ENCODE results near the gene GTF3C4.
"Not testable (repeated sequence)": the region's sequence is repeated elsewhere in the genome, so short reads cannot be mapped to it uniquely, and the experiment has no call there.

GTF3C4 gene

DNA sequence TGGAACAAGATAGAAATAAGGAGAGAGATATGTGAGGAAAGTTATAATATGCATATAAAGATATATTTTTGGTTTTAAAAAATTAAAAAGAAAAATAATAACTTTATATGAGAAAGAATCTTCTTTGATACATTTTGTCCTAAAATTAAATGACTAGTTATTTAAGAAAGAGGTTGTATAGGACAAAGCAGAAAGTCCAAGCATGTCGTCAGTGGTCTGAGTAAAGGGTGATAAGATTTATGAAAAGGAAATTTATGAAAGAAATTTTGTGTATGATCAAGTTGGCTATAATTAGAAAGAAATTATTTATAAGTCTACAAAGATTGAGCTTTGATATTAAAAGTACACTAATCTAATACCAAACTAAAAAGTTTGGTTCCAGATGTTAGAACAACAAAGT is 32.0 kb downstream of the GTF3C4 start:
- no peak for DNase-seq

DNA sequence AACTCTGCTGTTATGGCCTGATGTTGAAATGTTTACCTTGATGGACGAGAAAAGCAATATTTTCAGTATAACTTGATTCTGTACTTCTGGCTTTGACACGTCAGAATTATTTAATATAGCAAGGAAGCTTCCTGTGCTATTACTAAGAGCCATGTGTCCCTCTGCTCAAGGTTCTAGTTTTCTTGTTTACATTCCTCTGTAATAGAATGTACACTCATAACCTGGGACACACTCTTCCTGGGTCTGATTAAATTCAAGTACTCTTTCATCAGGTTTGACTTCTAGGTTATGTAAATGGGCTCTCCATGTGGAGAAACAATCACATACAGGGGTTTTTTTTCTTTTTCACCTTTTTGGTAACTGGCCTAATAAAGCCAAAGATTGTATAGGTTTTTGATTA is 33.1 kb downstream of the GTF3C4 start:
- DNase-seq: no peak

DNA sequence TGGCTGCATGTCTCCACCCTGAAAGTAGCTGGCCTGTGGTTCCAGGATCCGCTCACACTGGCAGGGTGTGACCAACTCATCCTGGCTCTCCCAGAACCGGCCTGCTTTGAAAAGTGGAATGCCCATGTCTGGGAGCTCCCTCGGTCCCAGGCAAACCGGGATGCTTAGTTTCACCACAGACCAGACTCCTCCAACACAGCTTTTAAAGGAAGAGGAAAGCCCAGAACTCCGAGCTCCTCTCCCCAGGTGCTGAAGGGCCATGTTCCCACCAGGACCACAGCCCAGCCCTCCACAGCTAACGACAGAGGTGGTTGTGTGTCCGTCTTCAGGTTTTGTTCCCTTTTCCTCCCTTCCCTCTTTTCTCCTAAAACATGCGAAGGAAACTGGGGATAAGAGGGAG is 38.0 kb downstream of the GTF3C4 start:
- no peak for DNase-seq

DNA sequence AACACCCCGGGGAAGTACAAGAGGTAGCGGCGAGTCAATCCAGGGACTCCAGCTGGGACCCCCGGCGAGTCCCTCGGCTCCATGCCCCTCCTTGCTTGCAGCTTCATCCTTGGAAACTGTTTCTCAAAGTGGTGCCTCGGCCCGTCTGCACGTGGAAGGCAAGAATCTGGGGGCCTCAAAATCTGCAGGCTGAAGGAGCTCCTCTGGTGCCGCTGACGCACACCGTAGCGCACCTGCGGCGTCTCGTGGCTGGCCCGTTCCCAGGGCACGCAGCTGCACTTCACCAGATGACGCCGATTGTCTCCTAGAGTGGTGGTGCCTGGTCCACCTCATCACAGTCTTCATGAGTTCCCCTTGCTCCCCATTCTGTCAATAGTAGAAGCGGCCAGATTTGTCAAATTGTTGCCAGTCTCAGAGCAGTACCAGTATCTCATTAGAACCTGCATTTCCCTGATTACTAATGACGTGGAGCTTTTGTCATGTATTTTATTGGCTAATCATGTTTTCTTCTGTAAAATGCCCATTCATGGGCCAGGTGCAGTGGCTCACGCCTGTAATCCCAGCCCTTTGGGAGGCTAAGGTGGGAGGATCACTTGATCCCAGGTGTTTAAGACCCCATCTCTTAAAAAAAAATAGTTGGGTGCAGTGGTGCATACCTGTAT is 38.6 kb downstream of the GTF3C4 start:
- DNase-seq: no peak

DNA sequence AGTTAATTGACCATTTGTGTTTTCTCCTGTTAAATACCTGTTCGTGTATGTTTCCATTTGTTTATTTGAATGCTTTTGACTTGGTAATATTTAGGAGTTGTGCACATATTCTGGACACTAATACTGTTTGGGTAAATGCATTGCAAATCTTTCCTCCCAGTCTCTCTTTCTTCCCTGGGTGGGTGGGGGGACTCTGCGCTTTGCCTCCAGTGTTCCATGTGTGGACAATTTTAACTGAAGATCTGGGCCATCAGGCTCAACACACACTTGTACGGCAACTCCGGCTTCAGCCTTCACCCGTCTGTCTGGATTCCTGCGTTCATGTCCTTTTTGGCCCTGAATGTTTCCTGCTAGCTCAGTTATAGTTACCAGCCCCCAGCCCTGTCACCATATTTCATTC is 40.1 kb downstream of the GTF3C4 start:
- no peak for DNase-seq

DNA sequence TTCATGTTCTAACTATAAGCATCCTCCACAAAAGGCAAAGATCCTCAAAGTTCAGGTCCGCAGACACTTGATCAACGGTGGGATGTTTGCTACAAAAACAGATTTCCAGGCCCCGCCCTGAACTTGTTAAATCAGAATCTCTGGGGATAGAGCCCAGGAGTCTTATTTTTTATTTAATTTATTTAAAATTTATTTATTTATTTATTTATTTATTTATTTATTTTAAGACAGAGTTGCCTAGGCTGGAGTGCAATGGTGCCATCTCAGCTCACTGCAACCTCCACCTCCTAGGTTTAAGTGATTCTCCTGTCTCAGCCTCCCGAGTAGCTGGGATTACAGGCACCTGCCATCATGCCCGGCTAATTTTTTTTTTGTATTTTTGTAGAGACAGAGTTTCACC is 40.9 kb downstream of the GTF3C4 start:
- not testable (repeated sequence) for DNase-seq

DNA sequence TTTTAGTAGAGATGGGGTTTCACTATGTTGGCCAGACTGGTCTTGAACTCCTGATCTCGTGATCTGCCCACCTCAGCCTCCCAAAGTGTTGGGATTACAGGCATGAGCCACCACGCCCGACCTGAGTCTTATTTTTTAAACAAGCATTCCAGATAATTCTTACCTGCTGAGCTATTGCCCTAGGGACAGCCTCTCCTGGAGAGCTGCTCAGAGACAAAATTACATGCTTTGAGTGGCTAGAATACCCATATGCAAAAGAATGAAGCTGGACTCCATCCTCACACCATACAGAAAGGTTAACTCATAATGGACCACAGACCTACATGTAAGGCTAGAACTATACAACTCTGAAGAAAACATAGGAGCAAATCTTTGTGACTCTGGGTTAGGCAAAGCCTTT is 41.6 kb downstream of the GTF3C4 start:
- no peak for DNase-seq

DNA sequence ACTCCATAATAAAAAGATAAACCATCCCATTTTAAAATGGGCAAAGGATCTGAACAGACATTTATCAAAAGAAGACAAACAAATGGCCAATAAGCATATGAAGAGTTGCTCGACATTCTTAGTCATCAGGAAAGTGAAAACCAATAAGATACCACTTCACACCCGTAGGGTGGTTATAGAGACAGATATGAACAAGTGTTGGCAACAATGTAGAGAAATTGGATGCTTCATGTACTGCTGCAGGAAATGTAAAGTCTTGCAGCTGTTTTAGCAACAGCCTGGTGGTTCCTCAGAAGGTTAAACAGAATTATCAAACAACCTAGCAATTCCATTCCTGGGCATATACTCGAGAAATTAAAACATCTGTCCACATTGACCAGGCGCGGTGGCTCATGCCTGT is 42.5 kb downstream of the GTF3C4 start:
- DNase-seq: no peak

DNA sequence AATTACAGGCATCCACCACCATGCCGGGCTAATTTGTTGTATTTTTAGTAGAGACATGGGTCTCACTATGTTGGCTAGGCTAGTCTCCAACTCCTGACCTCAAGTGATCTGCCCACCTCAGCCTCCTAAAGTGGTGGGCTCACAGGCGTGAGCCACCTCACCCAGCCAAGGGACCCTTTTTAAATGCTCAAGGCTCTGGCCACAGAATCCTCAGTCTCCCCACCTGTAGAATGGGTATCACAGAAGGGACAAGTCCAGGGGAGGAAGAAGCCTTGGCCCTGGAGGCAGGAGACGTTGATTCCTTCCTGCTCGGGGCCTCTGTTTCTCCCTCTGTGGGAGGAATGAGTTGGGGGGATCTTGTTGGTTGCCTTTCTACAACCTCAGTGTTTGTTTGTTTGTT is 45.7 kb downstream of the GTF3C4 start:
- DNase-seq: no peak

DNA sequence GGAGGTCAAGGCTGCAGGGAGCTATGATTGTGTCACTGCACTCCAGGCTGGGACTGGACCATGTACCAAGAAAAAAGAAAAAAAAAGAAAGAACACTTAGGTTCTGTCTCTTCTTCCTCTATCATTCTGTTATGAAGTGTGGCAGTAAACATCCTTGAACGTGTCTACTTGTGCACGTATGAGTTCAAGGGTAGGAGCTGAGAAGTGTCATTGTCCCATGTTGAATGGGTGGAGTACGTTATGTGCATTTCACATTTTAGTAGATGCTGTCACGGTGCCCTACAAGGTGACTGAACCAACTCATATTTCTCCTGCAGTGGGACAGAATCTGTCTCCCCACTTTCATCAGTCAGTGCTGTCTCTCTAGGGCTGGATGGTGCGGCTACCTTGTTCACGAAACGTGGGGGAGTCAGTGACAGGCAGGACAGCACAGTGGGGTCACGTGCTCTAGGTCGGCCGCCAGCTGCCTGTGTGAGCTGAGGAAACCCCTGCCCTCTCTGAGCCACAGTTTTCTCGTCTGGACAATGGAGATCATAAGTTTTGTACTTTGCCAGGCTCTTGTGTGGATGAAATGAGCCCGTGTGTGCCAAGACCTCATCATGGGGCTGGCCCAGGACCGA is 47.2 kb downstream of the GTF3C4 start:
- DNase-seq: no peak

DNA sequence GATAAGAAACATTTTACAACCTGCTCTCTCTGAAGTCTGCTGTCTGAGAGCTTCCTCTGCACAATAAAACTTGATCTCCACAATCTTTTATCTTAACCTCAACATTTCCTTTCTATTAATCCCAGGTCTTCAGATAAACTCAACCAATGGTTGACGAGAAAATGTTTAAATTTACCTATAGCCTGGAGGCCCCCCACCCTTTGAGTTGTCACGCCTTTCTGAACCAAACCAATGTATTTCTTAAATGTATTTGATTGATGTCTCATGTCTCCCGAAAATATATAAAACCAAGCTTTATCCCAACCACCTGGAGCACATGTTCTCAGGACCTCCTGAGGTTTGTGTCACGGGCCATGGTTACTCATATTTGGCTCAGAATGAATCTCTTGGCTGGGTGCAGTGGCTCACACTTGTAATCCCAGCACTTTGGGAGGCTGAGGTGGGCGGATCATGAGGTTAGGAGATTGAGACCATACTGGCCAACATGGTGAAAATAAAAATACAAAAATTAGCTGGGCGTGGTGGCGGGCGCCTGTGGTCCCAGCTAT is 48.2 kb downstream of the GTF3C4 start:
- DNase-seq: not testable (repeated sequence)

DNA sequence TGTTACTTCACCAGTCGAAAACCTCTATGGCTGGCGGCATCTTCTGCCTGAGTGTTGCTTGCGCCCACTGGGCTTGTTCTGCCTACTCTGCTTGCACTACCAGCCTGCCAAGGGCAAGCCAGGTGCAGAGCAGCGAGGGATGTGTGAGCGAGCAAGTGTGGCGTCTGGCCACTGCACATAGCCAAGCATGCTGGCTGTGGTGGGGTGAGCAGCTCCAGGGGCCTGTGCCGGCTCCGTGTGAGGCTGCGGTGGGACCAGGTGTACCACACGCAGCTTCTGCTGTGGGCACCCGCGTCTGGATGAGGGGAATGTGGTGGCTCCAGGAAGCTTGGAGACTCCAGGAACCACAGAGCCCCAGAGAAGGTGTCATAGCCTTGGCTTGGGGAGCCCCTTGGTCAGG is 51.4 kb downstream of the GTF3C4 start:
- no peak for DNase-seq

DNA sequence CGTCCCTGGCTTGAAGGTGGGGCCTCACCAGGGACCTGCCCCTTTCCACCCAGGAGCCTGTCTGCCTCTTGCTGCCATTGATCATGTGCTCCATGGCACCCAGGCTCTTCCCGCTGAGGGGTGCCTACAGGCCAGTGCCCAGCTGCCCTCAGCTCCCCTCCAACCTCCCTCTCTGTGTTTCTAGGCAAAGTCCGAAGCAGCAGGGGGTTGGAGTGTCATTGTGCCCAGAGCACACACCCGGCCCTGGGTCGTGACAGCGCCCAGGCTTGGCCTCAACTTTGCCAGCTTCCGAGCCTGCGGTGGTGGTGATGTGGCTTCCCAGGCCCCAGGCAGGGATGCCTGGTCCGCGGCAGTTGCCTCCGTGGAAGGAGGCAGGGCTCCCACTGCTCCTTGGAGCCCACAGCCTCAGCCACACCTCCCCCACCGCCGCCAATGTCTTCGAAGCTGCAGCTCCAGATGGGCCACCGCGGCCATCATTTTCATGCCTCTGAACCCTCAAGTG is 52.4 kb downstream of the GTF3C4 start:
- no peak for DNase-seq

DNA sequence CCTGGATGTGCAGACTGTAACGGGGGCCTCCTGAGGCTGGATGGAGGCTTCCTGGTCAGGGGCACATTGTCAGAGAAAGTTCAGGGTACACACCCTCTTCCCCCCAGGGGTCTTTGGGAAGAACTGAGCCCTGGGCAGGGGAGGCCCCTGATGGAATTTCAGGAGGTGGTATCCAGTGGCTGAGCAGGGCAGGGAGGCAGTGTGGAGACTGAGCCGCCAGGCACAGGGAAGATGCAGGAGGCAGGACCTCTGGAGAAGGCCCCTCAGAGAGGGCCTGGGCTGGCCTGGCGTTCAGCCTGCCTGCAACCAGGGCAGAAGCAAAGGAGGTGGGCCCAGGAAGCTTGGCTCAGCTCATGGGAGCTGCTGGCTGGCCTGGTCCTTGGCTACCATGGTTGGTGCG is 53.5 kb downstream of the GTF3C4 start:
- no peak for DNase-seq

DNA sequence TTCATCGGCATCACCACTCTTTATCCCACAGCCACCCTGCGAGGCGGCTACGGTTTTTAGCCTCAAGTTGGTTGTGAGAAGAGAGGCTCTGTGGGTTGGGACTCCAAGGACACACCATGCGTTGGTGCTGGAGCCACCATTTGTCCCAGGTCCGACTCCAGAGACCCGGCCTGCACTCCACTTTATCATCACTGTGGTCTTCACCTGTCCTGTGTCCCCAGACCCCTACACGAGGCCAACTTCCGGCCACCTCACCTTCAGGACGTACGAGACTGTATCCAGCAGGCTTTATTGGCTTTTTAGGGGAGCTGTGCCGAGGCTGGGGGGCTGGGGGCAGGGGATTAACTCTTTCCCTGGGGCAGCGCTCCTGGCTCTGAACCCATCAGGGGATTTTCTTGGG is 55.0 kb downstream of the GTF3C4 start:
- DNase-seq: no peak

DNA sequence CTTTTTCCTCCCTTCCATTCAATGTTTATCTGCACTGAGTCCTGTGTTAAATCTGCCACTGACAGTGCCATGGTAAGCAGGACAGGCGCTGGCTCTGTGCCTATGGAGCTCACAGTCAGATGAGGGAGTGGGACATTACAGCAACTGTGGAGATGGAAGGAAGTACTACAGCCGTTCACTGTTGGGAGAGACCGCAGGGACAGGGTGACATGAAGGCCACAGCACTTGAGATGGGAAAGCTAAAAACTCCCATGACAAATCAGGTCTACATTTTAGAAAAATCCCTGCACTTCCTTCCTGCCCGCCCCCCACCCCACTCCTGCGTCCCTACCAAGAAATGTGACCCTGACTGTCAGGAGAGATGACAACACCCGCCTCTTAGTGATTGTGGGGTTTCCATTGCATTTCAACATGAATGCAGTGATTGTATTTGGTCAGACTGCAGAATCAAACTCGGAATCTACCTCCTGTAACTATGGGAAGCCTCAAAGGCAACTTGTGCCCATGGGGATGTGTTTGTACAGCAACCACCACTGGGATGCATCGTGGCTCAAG is 56.4 kb downstream of the GTF3C4 start:
- no peak for DNase-seq

DNA sequence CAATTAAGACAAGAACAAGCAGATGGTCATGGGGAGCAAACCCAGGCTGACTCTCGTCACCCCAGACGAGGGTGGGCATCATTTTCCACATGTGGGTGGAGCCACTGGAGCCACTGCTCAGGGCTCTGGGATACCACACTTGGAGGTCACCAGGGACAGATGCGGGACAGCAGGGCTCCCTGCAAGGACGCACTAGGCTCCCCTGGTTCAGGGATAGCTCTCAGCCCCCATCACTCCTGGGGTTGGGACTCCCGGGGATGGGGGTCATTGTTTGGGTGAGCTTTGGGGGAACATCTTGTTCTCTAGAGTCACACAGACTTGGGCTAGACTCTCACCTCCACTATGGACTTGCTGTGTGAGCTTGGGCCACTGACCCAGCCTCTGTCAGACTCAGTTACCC is 57.8 kb downstream of the GTF3C4 start:
- no peak for DNase-seq

DNA sequence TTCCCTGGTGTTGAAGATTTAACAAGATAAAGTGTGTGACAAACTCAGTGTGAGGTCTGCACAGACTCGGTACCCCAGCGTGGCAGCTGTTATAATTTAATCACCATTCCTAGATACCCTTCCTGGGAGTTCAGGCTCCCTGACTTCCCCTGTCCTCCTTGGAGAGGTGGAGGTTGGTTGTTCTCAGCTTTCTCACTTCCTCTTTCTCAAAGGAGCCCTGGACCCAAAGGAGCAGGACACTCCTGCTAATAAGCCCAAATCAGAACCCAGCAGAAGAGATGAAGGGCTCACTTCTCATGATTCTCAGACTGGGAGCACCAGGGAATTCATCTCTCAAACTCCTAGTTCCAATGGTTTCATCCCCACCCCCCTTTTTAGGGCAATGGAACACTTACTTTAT is 58.2 kb downstream of the GTF3C4 start:
- DNase-seq: no peak

DNA sequence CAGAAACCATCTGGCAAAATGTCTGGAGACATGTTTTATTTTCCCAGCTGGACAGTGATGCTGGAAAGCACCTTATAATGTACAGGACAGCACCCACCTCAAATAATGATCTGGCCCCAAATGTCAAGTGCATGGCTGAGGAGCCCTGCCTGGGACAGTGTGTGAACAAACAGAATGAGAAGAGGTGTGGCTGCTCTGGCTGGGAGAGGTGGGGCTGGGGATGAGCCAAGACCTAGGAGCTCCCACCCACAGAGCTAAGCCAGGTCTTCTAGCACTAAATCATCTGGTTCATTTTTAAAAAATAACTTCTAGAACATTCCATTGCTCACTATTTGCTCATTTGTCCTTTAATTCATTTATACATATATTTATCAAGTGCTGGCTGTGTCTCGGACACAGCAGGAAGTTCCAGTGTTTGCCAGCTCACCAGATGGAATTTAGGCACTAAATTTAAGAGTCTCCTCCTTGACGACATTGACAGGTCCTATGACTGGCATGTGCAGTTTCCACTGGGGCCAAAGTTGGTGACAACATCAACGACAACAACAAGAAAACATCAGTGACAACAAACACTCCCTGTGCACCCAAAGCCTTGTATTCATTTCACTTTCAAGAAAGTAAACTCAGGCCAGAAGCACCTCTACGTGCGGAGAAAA is 59.1 kb downstream of the GTF3C4 start:
- no peak for DNase-seq

DNA sequence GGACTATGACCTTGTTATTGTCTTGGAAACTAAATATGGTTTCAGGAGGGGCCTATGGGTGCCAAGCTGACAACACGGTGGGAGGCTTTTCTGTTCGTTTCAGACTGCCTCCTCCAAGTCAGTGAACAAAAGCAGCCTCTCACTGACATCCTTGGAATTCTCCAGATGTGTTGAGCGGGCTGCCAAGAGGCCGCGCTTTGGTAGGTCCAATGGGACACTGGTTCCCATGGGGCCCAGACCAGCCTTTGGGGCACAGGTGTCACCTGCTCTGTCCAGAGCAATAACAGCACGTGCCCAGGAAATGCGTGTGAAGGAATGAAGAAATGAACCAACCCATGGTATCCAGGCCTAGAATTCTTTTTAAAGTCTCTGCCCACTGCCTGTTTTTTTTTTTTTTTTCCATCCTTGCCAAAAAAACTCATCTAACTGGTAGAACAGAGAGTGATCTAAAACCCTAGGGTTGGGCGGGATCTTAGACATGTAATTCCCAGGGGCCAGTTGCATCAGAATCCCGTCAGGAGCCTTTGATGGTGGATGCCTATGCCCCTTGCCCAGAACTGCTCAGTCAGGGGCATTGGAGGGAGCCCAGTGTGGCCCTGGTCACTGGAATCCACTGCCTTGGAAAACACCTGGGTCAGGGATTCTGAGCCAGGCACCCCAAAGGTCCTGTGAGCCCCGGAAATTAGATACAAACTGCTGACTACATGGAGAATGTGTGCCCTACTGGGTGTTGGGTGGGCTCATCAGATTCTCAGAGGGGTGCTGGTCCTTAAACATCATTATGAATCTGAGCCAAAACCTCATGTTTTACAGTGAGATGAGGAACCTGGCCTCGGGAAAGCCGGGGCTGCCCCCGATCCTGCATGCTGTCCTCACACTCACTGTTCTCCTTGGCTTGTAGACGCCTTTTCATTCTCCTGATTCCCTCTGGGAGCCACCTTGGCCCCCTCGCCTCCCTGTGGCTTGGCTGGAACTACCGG is 60.1 kb downstream of the GTF3C4 start:
- DNase-seq: no peak

DNA sequence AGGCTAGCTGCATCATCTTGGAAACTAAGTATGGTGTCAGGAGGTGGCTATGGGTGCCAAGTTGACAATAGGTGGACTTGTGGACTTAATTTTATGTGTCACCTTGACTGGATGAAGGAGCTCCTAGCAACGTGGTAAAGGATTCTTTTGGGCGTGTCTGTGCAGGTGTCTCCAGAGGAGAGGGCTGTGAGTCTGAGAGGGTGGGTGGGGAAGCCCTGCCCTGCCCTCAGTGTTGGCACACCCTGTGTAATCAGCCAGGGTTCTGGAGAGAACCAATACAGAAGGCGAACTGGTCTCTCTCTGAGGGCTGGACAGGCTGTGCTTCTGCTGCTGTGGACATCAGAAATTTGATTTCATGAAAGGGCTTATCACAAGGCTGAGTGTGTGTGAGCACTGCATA is 61.0 kb downstream of the GTF3C4 start:
- no peak for DNase-seq

Data from CD4-positive, alpha-beta T cell treated with Interferon gamma for 1 hour (primary cell).